Myocyte (in vitro differentiated cells): ENCODE results near the gene NCKAP5. TPM values are rescaled to one million over a fixed set of nuclear protein-coding genes. Genes with fewer than 3 reads are reported as not detected.

Source experiments
- DNase-seq: peaks from one replicate; pipeline ENCODE4 v3.0.0-alpha.2; 2012; ENCODE audit warnings: low read depth
- polyA plus RNA-seq: library from polyadenylated mRNA; unstranded; fragments of >200 nt; gene quantifications from one replicate; pipeline ENCODE4 v1.2.1, GENCODE V29; 2012; ENCODE audit warnings: missing spikeins
- total RNA-seq: library from RNA; depleted of rRNA; stranded (reverse); fragments of >200 nt; gene quantifications from 2 replicates; pipeline ENCODE4 v1.2.3, GENCODE V29; 2014

NCKAP5 gene
- total RNA-seq, result 0.31 and 0.53 TPM in 2 replicates
- 0.16 TPM for polyA plus RNA-seq

- DNase-seq, result peak; percentile 72
Measured at GRCh38 chr2:133568172-133568571, at the start of gene NCKAP5. Gene NCKAP5, minus strand, starts transcription at chr2:133568463. Its CDS starts 50,937 bp downstream, at chr2:133517526.

GRCh38 chr2:133609664-133610063, 41.4 kb upstream of the NCKAP5 start:
- no peak for DNase-seq

GRCh38 chr2:133608291-133608690, 40.0 kb upstream of the NCKAP5 start:
- no peak for DNase-seq

GRCh38 chr2:133607679-133608078, 39.4 kb upstream of the NCKAP5 start:
- DNase-seq, result peak; percentile 8

DNA sequence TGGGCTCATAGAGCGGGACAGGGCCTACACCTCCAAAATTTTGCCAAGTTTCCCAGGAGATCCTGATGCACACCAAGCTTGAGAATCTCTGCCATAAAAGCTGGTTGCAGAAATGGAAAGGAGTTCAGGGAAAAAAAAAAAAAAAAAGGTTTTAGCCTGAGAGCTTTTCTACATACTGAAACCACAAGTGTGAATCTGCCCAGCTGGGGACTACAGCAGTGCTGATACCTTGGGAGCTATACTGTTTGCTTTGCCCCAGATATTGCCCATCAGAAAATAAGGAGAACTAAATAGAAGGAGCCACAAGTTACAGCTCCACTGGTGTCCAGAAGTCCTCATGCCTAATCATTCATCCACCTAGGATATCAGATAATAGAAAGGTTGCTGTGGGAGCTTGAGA, 38.4 kb upstream of the NCKAP5 start:
- no peak for DNase-seq

- no peak for DNase-seq
Measured at GRCh38 chr2:133605766-133606137, 37.5 kb upstream of the NCKAP5 start.

DNA sequence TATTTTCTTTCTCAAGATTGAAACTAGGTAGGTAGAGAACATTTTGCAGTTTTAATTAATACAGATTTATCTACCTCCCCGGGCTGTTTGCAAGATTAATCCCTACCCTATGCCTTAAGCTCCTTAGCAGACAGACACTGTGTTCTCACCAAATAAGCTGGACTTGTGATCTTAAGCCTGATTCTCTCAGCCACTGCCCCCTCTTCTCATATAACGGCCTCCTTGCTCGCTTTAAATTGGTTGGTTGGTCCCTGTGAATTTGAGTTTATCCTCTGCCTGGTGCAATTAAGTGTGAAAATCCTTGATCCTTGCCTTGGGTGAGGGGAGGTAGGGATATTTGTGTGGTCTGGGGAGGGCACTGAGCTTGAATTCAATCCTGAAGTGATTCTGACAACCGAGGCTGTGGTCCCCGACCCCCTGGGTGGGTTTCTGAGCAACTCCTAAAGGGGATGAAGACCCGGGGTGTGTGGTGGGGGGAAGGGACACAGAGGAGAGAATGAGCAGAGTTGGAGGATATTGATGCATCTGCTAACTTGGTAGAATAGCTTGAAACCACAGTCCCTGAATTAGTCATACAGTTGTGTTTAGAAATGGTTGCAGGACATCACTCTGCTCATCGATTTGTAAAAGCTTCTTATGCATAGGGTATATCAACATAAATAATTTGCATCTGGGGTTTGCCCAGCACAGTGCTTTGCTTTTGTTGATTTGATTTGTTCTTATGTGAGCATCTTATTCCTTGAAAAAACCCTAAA, 36.9 kb upstream of the NCKAP5 start:
- no peak for DNase-seq

- DNase-seq, result no peak
Measured at GRCh38 chr2:133603109-133603508, 34.8 kb upstream of the NCKAP5 start.

DNA sequence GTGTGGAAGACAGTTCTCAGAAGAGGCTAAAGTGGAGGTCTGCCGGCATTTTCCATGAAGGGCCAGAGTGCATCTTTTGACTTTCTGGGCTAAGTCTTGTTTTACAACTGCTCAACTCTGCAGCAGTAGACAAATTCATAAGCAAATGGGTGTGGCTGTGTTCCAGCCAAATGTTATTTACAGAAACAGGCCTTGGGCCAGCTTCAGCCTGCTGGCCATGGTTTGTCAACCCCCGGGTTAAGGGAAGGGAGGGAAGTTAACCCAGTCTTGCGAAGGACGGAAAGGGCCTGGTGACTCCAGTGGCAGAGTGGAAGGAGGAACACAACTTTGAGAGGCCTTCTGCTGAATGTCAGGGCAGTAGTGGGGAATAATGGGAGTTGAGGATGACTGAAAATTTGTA, 34.3 kb upstream of the NCKAP5 start:
- peak; percentile 41 for DNase-seq

DNA sequence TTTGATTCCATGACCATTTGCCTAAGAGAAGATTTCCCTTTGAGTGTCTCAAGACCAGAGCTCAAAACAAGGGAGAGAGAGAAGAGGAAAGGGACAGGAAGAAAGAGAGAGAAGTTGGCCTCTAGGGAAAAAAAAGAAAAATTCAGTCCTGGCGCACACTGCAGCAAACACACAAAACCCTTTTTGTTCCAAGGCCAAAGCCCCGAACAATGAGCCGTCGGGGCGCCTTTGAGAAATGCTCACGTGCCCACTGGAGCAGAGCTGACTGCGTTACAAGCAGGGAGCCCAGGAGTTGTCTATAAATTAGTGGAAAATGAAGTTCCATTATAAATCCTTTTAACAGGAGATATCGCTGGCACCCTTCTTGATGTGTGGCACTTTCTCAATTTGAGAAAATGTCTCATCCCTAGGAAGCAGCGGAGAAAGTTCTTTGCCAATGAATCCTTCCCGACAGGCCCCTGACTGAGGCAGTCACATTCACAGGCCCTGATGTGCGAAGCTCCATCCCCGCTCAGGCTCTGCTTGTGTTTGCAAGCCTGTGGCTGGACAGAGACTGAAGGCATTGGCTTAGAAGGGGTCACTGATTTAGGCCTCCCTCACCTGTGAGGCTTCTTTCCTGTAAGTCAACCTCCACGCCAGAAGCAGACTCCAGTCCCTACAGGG, 32.1 kb upstream of the NCKAP5 start:
- DNase-seq, result no peak

DNA sequence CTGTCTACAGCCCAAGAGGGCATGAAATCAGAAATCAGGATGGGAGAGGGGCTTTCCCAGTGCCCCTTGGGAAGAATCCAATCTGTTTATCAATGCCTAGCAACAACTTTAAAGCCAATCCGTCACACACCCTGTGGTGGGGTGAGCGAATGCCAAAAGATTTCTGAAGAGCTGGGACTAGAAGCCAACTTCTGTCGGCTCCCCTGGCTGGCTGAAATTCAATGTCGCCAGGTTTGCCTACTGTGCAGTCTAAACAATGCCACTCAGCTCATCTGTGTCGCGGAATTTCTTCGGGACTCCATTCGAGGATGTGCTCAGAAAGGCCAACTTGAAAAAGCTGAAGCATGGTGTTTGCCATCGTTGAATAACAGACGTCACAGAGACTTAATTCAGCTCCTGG, 31.5 kb upstream of the NCKAP5 start:
- DNase-seq, result no peak

- DNase-seq, result no peak
Measured at GRCh38 chr2:133599211-133599803, 31.0 kb upstream of the NCKAP5 start.

DNA sequence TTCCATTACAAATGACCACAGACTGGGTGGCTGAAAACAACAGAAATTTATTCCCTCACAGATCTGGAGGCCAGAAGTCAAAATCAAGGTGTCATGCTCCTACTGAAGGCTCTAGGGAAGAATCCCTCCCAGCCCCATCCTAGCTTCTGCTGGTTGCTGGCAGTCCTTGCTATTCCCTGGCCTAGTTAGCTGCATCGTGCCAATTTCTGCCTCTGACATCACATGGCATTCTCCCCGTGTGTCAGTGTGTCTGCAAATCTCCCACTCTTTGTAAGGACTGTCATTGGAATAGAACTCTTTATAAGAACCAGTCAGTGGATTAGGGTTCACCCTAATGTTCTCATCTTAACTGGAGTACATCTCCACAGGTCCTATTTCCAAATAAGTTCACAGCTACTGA, 30.5 kb upstream of the NCKAP5 start:
- DNase-seq, result no peak

DNA sequence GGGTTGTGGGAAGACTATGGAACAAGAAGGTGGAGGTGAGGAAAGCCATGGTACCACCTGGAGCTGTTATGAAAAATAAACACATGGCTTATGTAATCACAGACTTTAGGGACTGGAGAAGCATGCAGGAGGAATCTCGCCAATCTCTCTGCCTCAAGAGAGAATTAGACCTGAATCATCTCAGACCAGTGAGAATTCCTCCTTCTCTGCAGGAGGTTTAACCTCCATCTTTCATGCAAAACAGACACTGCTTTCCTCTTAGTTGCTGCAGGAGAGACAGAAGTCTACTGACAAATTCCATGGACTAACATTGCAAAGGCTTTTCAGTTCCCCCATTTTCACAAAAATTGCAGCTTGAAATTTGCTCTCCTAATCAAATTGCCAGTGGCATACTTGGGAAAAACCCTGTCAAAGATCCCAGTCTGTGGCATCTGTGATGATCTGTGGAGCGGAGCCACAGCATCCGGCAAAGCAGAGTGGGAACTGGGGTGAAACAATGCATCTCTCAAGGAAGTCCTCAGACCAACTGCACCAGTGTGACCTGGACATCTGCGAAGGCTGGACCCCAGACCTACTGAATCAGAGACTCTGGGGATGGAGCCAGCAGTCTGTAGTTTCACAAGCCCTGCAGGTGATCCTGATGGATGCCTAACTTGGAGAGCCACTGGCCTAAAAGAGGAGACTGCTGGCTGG, 28.6 kb upstream of the NCKAP5 start:
- no peak for DNase-seq

- DNase-seq, result peak; percentile 77
Measured at GRCh38 chr2:133591164-133591563, 22.9 kb upstream of the NCKAP5 start.

DNA sequence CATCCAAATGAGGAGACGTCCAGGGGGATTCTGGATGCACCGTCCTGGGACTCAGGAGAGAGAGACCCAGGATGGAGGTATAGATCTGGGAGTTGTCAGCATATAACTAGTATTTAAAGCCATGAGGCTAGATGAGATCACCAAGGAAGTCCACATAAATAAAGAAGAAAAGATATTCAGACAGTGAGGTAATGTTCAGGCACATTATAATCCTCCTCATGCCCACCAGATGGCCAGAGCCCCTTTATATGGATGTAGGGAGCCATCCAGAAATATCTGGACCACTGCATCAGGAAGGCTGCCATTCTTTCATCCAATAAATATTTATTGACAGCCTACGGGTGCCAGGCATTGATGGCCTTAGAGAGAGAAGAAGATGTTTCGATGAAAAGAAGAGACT, 21.2 kb upstream of the NCKAP5 start:
- DNase-seq, result no peak

GRCh38 chr2:133588144-133588543, 19.9 kb upstream of the NCKAP5 start:
- no peak for DNase-seq

GRCh38 chr2:133586978-133587377, 18.7 kb upstream of the NCKAP5 start:
- no peak for DNase-seq

GRCh38 chr2:133581010-133581760, 12.9 kb upstream of the NCKAP5 start:
- peak; percentile 32 for DNase-seq

DNA sequence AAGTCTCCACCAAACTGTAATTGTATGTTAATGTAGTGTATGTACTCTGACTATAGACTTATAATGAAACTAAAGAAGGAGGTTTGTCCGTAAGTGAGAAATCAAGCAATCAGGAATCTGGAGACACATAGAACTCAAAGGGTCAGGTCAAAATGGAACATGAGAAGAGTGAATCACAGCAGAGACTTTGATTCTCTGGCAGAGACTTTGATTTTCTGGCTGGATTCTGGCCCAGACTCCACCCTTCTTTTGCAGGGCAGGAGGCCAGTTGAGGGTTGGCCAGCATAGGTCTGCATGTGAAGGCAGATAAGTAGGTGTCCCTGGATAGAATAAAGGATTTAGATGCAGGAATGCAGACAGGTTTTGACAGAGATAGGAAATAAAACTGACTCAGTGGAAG, 11.0 kb upstream of the NCKAP5 start:
- DNase-seq, result peak; percentile 41

DNA sequence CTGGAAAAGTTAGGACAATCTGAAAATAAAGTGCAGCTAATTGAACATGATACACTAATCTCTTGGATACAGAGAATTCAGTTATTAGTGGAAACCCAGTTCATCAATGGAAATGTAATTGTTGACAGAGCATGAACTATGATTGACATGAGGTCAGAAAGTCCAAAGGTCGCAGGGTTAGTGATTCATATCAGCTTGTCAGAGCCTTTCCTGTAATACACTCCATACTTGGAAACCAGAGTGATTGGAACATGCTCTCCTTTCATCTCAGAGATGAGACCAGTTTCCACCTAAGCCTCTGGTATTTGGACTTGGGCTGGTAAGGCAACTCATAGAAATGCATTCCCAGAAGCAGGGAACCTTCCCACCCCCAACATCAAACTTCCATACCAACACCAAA, 8.5 kb upstream of the NCKAP5 start:
- DNase-seq, result no peak
